Measurements from ENCODE around the gene CTF1.

The CTF1 gene

GRCh38 chr16:30926937-30927788 lies 30.7 kb downstream of the CTF1 start:
- Histone ChIP-seq H3K4me3 (ENCODE audit: low read length) (peak overlapping the region; percentile 9; the same call in 1 of the 2 replicates), H3F3A (ENCODE audit: control insufficient read depth, insufficient read depth) (peaks cover 4% of the 10 kb centered on the region; the same call in 1 of the 2 replicates), H3K4me1 (ENCODE audit: control insufficient read depth, low read length) (peaks cover 25% of the 10 kb centered on the region), H3K4me2 (ENCODE audit: low read length) (peak overlapping the region; percentile 33; the same call in 1 of the 2 replicates), H3K79me2 (ENCODE audit: control insufficient read depth, low read length) (peaks cover 17% of the 10 kb centered on the region), H4K20me1 (ENCODE audit: control insufficient read depth, insufficient read depth, low read depth, low read length) (no peaks in the 10 kb centered on the region), H3K9me2 (replicated peaks; ENCODE audit: control insufficient read depth, low read length) (no peaks in the 10 kb centered on the region), H3K36me3 (ENCODE audit: control insufficient read depth, low read length) (peaks cover 41% of the 10 kb centered on the region), H3K27me3 (ENCODE audit: control insufficient read depth, low read length) (no peaks in the 10 kb centered on the region), H3K9me3 (ENCODE audit: control insufficient read depth, insufficient read depth, low read length) (no peaks in the 10 kb centered on the region), H3K27ac (ENCODE audit: low read depth, low read length) (no peak overlapping the region)
- no peak for TF ChIP-seq CTCF (IDR thresholded peaks at IDR 0.05; ENCODE audit: low read depth, low read length, poor library complexity, severe bottlenecking)
- no peak for TF ChIP-seq EZH2phosphoT487 (IDR thresholded peaks at IDR 0.05; ENCODE audit: borderline replicate concordance, low read length)

- H3K4me3 ChIP-seq (ENCODE audit: low read length): peak overlapping the region; percentile 9; the same call in 1 of the 2 replicates
- no peaks in the 10 kb centered on the region for H3K27me3 ChIP-seq (ENCODE audit: control insufficient read depth, low read length)
Observed at GRCh38 chr16:30927789-30928378, 31.5 kb downstream of the CTF1 start.

GRCh38 chr16:30928390-30928789 lies 32.0 kb downstream of the CTF1 start:
- H3K79me2 ChIP-seq (ENCODE audit: control insufficient read depth, low read length): peaks cover 17% of the 10 kb centered on the region
- TF ChIP-seq EZH2phosphoT487 (IDR thresholded peaks at IDR 0.05; ENCODE audit: borderline replicate concordance, low read length) (no peak), CTCF (IDR thresholded peaks at IDR 0.05; ENCODE audit: low read depth, low read length, poor library complexity, severe bottlenecking) (no peak)
- H3K27ac ChIP-seq (ENCODE audit: low read depth, low read length): no peak overlapping the region
- H3K4me1 ChIP-seq (ENCODE audit: control insufficient read depth, low read length): peaks cover 25% of the 10 kb centered on the region
- no peaks in the 10 kb centered on the region for H3K27me3 ChIP-seq (ENCODE audit: control insufficient read depth, low read length)
- no peaks in the 10 kb centered on the region for H3K9me2 ChIP-seq (replicated peaks; ENCODE audit: control insufficient read depth, low read length)
- H3F3A ChIP-seq (ENCODE audit: control insufficient read depth, insufficient read depth): peaks cover 4% of the 10 kb centered on the region; the same call in 1 of the 2 replicates
- H3K9me3 ChIP-seq (ENCODE audit: control insufficient read depth, insufficient read depth, low read length): no peaks in the 10 kb centered on the region
- H4K20me1 ChIP-seq (ENCODE audit: control insufficient read depth, insufficient read depth, low read depth, low read length): no peaks in the 10 kb centered on the region
- peaks cover 45% of the 10 kb centered on the region for H3K36me3 ChIP-seq (ENCODE audit: control insufficient read depth, low read length)
- H3K4me3 ChIP-seq (ENCODE audit: low read length): no peak overlapping the region
- H3K4me2 ChIP-seq (ENCODE audit: low read length): no peak overlapping the region

More at GRCh38 chr16:30927789-30928378, 31.5 kb downstream of the CTF1 start:
- H3K36me3 ChIP-seq (ENCODE audit: control insufficient read depth, low read length): peaks cover 45% of the 10 kb centered on the region
- no peaks in the 10 kb centered on the region for H3K9me2 ChIP-seq (replicated peaks; ENCODE audit: control insufficient read depth, low read length)
- H3K4me1 ChIP-seq (ENCODE audit: control insufficient read depth, low read length): peaks cover 25% of the 10 kb centered on the region
- H3K4me2 ChIP-seq (ENCODE audit: low read length): peak overlapping the region; percentile 33; the same call in 1 of the 2 replicates
- H4K20me1 ChIP-seq (ENCODE audit: control insufficient read depth, insufficient read depth, low read depth, low read length): no peaks in the 10 kb centered on the region
- TF ChIP-seq CTCF (IDR thresholded peaks at IDR 0.05; ENCODE audit: low read depth, low read length, poor library complexity, severe bottlenecking) (no peak), EZH2phosphoT487 (IDR thresholded peaks at IDR 0.05; ENCODE audit: borderline replicate concordance, low read length) (no peak)
- H3K9me3 ChIP-seq (ENCODE audit: control insufficient read depth, insufficient read depth, low read length): no peaks in the 10 kb centered on the region
- H3F3A ChIP-seq (ENCODE audit: control insufficient read depth, insufficient read depth): peaks cover 4% of the 10 kb centered on the region; the same call in 1 of the 2 replicates
- no peak overlapping the region for H3K27ac ChIP-seq (ENCODE audit: low read depth, low read length)
- peaks cover 17% of the 10 kb centered on the region for H3K79me2 ChIP-seq (ENCODE audit: control insufficient read depth, low read length)

All from DOHH2 (cell line).